Mucosa of descending colon (tissue), 3 donors: ENCODE results near the gene GATAD2B. TPM values are rescaled to one million over a fixed set of nuclear protein-coding genes. Genes with fewer than 3 reads are reported as not detected.

Experiments used
- ATAC-seq: fragments of 200-7000 bp; cut with Tn5 transposase; one replicate; pipeline ENCODE4 v1.9.1; 2020; ENCODE audit warnings: mild to moderate bottlenecking, moderate library complexity
- DNase-seq, 3 donors: peaks; one replicate each; pipeline ENCODE4 v3.0.0-alpha.2; 2020
- H3K36me3 ChIP-seq: fragments of 200-600 bp; one replicate; pipeline ENCODE4 v1.8.0; 2021; ENCODE audit warnings: low read depth, mild to moderate bottlenecking
- H3K4me1 ChIP-seq: fragments of 200-600 bp; one replicate; pipeline ENCODE4 v1.8.0; 2021; ENCODE audit warnings: low read depth, mild to moderate bottlenecking
- H3K4me3 ChIP-seq: fragments of 200-600 bp; one replicate; pipeline ENCODE4 v1.8.0; 2021; ENCODE audit warnings: mild to moderate bottlenecking
- H3K9me3 ChIP-seq: fragments of 200-600 bp; one replicate; pipeline ENCODE4 v1.8.0; 2021; ENCODE audit warnings: mild to moderate bottlenecking
- intact Hi-C, 2 donors: fragments of 100-400 bp; cut with DNase I in 1 of 2; cut with micrococcal nuclease in 1 of 2; formaldehyde crosslinking; loops; one replicate each; pipeline versions ENCODE4 v1.11.0 to v1.11.1; 2022; cut with DNase I, micrococcal nuclease
- total RNA-seq, 3 donors: library from RNA; stranded (reverse); fragmentation: NEBNext Ultra II Directional in 2 of 3; extraction: Animal tissue kit (Norgen Biotek cat#: 25700) in 2 of 3; gene quantifications; one replicate each; pipeline versions ENCODE4 v1.2.1 to v1.2.4, GENCODE V29; 2021 to 2023
- TF ChIP-seq, protein P1 (sequence below): fragments of 200-600 bp; IDR thresholded peaks from one replicate; pipeline ENCODE4 v1.8.0; 2022; ENCODE audit warnings: antibody characterized with exemption, mild to moderate bottlenecking
- donor health status: DM: no; HTN: no; CAD: no; lungs with moderate emphysema.
- donor health status: DM: no; HTN: no; CAD: no.
- donor health status: DM: no; HTN: yes; CAD: no.

Gene GATAD2B
- total RNA-seq, 3 donors from 2014 or later = 34.4 to 64.8 (median 36.3) TPM

- no peak for ATAC-seq
- H3K9me3 ChIP-seq = no peaks in the 10 kb centered on the region
- H3K4me3 ChIP-seq = no peak overlapping the region
- intact Hi-C loops = loop anchor here in 1 of 2 donors (10.0 kb wide), 2 partner anchors 119 to 149 kb away; no protein-coding TSS in a partner anchor
- peak in 1 of 3 donors; percentile 41 for DNase-seq
- TF ChIP-seq, protein P1, sequence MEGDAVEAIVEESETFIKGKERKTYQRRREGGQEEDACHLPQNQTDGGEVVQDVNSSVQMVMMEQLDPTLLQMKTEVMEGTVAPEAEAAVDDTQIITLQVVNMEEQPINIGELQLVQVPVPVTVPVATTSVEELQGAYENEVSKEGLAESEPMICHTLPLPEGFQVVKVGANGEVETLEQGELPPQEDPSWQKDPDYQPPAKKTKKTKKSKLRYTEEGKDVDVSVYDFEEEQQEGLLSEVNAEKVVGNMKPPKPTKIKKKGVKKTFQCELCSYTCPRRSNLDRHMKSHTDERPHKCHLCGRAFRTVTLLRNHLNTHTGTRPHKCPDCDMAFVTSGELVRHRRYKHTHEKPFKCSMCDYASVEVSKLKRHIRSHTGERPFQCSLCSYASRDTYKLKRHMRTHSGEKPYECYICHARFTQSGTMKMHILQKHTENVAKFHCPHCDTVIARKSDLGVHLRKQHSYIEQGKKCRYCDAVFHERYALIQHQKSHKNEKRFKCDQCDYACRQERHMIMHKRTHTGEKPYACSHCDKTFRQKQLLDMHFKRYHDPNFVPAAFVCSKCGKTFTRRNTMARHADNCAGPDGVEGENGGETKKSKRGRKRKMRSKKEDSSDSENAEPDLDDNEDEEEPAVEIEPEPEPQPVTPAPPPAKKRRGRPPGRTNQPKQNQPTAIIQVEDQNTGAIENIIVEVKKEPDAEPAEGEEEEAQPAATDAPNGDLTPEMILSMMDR = no peak
- no peaks in the 10 kb centered on the region for H3K36me3 ChIP-seq
- peaks cover 13% of the 10 kb centered on the region for H3K4me1 ChIP-seq
Measured at GRCh38 chr1:153944005-153944826, 21.4 kb upstream of the GATAD2B start.

DNA sequence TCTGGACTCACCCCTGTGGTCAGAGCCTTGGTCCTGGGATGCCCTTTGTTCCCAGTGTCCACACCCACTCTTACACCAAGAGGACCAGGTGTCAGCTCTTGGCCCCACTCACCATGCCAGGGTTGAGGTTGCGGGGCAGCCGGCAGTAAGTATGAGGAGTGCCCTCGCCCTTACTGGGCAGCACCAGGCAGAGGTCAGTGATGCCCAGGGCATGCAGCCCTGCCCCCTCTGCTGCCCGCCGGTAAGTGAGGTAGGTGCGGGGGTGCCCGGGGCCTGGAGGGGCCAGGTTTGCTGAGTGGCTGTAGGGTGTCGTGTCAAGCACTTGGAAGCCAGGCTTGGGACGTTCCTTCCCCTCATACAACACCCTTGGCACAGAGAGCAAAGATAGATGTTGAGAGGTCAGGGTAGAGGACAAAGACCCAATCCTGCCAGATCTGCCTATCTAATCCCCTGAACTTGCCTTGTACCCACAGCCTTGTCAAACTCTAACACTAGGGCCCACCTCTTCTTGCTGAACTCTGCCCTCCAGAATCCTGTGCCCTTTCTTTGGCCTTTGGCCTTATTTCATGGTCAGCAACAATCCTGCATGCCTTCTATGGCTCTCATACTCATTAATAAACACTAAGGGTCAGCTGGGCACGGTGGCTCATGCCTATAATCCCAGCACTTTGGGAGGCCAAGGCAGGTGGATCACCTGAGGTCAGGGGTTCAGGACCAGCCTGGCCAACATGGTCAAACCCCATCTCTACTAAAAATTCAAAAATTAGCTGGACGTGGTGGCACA is 20.2 kb upstream of the GATAD2B start:
- no peak overlapping the region for H3K4me3 ChIP-seq
- H3K4me1 ChIP-seq = peaks cover 13% of the 10 kb centered on the region
- no peaks in the 10 kb centered on the region for H3K36me3 ChIP-seq
- TF ChIP-seq, protein P1 = no peak
- H3K9me3 ChIP-seq = no peaks in the 10 kb centered on the region
- DNase-seq (no peak), ATAC-seq (no peak)
- intact Hi-C loops = loop anchor here in 1 of 2 donors (10.0 kb wide), 2 partner anchors 118 to 148 kb away; no protein-coding TSS in a partner anchor

DNA sequence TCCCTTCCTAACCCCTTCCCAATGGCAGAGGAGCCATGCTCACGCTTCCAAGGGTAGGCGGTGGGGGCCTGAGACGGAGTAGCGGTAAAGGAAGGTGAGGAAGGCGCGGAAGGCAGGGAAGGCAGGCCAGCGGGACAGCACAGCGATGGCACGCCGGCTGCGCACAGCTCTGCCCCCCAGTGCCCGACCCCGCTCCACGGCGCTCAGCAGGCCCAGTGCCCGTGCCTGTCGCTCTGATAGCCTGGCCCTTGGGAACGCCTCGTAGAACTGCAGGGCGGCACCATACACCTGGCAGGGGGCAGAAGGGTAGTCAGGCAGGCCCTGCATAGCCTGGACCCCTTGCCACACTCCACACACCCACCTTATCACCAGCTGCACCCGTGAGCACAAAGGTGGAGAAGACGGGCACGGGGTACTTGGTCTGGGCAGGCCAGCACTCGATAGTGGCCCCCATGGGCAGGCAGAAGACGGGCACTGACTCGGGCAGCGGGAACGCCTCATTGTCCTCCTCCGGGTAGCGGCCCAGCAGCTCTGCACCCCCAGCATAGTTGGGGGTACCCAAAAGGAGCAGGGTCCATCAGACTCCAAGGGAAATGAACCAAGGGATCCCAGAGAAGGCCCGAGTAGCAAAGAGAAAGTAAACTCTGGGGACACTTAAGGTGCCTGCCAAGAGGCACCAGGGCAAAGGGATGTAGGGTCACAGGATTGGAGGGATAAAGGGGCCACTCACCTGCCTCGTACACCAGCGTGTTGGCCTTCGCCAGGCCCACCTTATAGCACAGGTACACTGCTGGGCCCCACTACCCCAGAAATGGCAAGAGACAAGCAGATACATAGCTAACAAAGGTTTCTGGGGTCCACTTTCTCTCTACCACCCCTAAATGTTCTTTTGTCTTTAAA is 19.3 kb upstream of the GATAD2B start:
- TF ChIP-seq, protein P1 = no peak
- Histone ChIP-seq H3K4me3 (no peak overlapping the region), H3K36me3 (no peaks in the 10 kb centered on the region)

DNA sequence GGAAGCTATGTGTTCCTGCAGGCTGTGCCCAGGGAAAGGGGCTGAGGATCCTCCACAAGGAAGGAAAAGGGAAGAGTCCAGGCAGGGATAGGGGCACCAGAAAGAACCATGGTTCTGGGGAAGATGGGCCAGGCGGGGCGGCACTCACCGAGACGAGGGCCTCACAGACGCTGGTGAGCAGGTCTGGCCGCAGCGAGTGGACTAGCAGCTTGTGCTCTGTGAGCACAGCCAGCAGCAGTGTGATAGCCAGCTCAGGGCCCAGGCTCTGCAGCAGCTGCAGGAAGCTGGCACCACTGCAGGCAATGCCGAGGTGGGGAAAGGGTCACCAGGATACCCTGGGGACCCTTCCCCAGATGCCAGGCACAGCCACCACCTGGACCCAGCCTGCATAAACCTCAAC is 18.0 kb upstream of the GATAD2B start:
- H3K9me3 ChIP-seq = no peaks in the 10 kb centered on the region
- no peak overlapping the region for H3K4me3 ChIP-seq
- ATAC-seq (no peak), DNase-seq (no peak)
- TF ChIP-seq, protein P1 = no peak
- intact Hi-C loops = loop anchor here in 1 of 2 donors (10.0 kb wide), 2 partner anchors 116 to 146 kb away; no protein-coding TSS in a partner anchor
- peaks cover 4% of the 10 kb centered on the region for H3K36me3 ChIP-seq
- H3K4me1 ChIP-seq = peaks cover 9% of the 10 kb centered on the region

More for the DNA sequence above, 19.3 kb upstream of the GATAD2B start:
- ATAC-seq (no peak), DNase-seq (no peak)
- Histone ChIP-seq H3K9me3 (no peaks in the 10 kb centered on the region), H3K4me1 (peaks cover 13% of the 10 kb centered on the region)
- intact Hi-C loops = loop anchor here in 1 of 2 donors (10.0 kb wide), 2 partner anchors 117 to 147 kb away; no protein-coding TSS in a partner anchor

- no peak for DNase-seq
- intact Hi-C loops = no loop called here
- ATAC-seq = no peak
- Histone ChIP-seq H3K9me3 (no peaks in the 10 kb centered on the region), H3K36me3 (peaks cover 4% of the 10 kb centered on the region), H3K4me3 (no peak overlapping the region), H3K4me1 (no peaks in the 10 kb centered on the region)
- TF ChIP-seq, protein P1 = no peak
Measured at GRCh38 chr1:153939476-153939875, 16.7 kb upstream of the GATAD2B start.
